ENCODE results near the gene RANBP10. TPM values are rescaled to one million over a fixed set of nuclear protein-coding genes. Genes with fewer than 3 reads are reported as not detected.

The RANBP10 gene
- total and polyA plus RNA-seq, 2 of the 13 experiments (the other 11 are each of a cell fraction or from before 2014, with no cell fraction given), result 9.2 to 22.7 TPM

GRCh38 chr16:67825906-67826305, 19.5 kb upstream of the RANBP10 start:
- no peak; the same call in 2 of the 3 replicates for ATAC-seq
- Histone ChIP-seq H3K27ac (ENCODE audit: extremely low read length, insufficient read depth, low read length) (no peak overlapping the region), H3K36me3 (replicated peaks in 1 of 2; ENCODE audit: control insufficient read depth in 1 of 2, insufficient read depth in 2 of 2, low read length in 2 of 2) (peaks cover 13 to 40% of the 10 kb centered on the region in 2 experiments), H3K9ac (ENCODE audit: insufficient read depth, low read depth, low read length) (no peak overlapping the region), H4K20me1 (ENCODE audit: insufficient read depth, low read length) (no peaks in the 10 kb centered on the region), H3K27me3 (ENCODE audit: control insufficient read depth in 1 of 2, insufficient read depth in 2 of 2, low read length in 2 of 2) (no peaks in the 10 kb centered on the region; a peak in 1 of 5 replicates), H3K4me2 (ENCODE audit: low read depth, low read length) (no peak overlapping the region), H3K79me2 (ENCODE audit: insufficient read depth, low read length) (no peaks in the 10 kb centered on the region), H3K4me3 (replicated peaks in 1 of 3; ENCODE audit: insufficient read depth in 1 of 3, low read depth in 2 of 3, low read length in 3 of 3) (no peak overlapping the region), H3K4me1 (ENCODE audit: insufficient read depth, low read length) (peaks cover 14% of the 10 kb centered on the region), H2AFZ (ENCODE audit: low read length) (no peak overlapping the region), H3K9me3 (ENCODE audit: low read length) (no peaks in the 10 kb centered on the region)
- TF ChIP-seq BRCA1 (CRISPR knock-in tag; IDR thresholded peaks at IDR 0.05), result no peak
- TF ChIP-seq AGO2 (optimal IDR thresholded peaks at IDR 0.05; ENCODE audit: low read depth, low read length), result peak; percentile 64
- no peak for DNase-seq (ENCODE audit: low spot score)
- BruUV-seq (replicated peaks), result no TSS peak
- no peak for FAIRE-seq
- WGBS (ENCODE audit: low lambda C conversion rate), result 97% methylated on average over 5 of the region's 14 CpGs
- CTCF ChIA-PET (ENCODE audit: low intra/inter-chr PET ratio, low total read pairs), result no interaction called here
- POLR2A ChIA-PET, result no interaction called here
- in situ Hi-C loops (cut with HindIII; ENCODE audit: extremely low pct_ligation_motif_present, low pct_unique_long_range_greater_than_20kb), result no loop called here
- intact Hi-C loops (cut with micrococcal nuclease; ENCODE audit: unreplicated experiment), result no loop called here

GRCh38 chr16:67825119-67825518, 18.8 kb upstream of the RANBP10 start:
- no peak for FAIRE-seq
- H2AFZ ChIP-seq (ENCODE audit: low read length), result no peak overlapping the region
- no peak for TF ChIP-seq ZNF512 (CRISPR knock-in tag; IDR thresholded peaks at IDR 0.05)
- TF ChIP-seq ZNF746 (CRISPR knock-in tag; IDR thresholded peaks at IDR 0.05), result no peak
- TF ChIP-seq ZNF260 (CRISPR knock-in tag; IDR thresholded peaks at IDR 0.05; ENCODE audit: borderline replicate concordance, low read depth), result no peak
- no peak for TF ChIP-seq ZBTB1 (CRISPR knock-in tag; IDR thresholded peaks at IDR 0.05; ENCODE audit: borderline replicate concordance)
- TF ChIP-seq EEA1 (CRISPR knock-in tag; IDR thresholded peaks at IDR 0.05; ENCODE audit: borderline replicate concordance), result 0 out of 2 replicates have a peak, but pooled peaks have one; percentile 45
- no peak for TF ChIP-seq NFIB (CRISPR knock-in tag; IDR thresholded peaks at IDR 0.05; ENCODE audit: borderline replicate concordance)
- no peak overlapping the region for H3K4me3 ChIP-seq (replicated peaks in 1 of 3; ENCODE audit: insufficient read depth in 1 of 3, low read depth in 2 of 3, low read length in 3 of 3)
- H3K4me2 ChIP-seq (ENCODE audit: low read depth, low read length), result no peak overlapping the region
- ChIA-PET POLR2A (no interaction called here), CTCF (ENCODE audit: low intra/inter-chr PET ratio, low total read pairs) (no interaction called here)
- intact Hi-C loops (cut with micrococcal nuclease; ENCODE audit: unreplicated experiment) (no loop called here), in situ Hi-C loops (cut with HindIII; ENCODE audit: extremely low pct_ligation_motif_present, low pct_unique_long_range_greater_than_20kb) (no loop called here)
- H3K27me3 ChIP-seq (ENCODE audit: control insufficient read depth in 1 of 2, insufficient read depth in 2 of 2, low read length in 2 of 2), result no peaks in the 10 kb centered on the region; a peak in 1 of 5 replicates
- H3K79me2 ChIP-seq (ENCODE audit: insufficient read depth, low read length), result no peaks in the 10 kb centered on the region
- 81% methylated on average over 8 of the region's 8 CpGs for WGBS (ENCODE audit: low lambda C conversion rate)
- no peak overlapping the region for H3K9ac ChIP-seq (ENCODE audit: insufficient read depth, low read depth, low read length)
- no peaks in the 10 kb centered on the region for H4K20me1 ChIP-seq (ENCODE audit: insufficient read depth, low read length)
- H3K27ac ChIP-seq (ENCODE audit: extremely low read length, insufficient read depth, low read length), result no peak overlapping the region
- no peak for DNase-seq (ENCODE audit: low spot score)
- peaks cover 9 to 32% of the 10 kb centered on the region in 2 experiments; a peak in 4 of 5 replicates for H3K36me3 ChIP-seq (replicated peaks in 1 of 2; ENCODE audit: control insufficient read depth in 1 of 2, insufficient read depth in 2 of 2, low read length in 2 of 2)
- no TSS peak for BruUV-seq (replicated peaks)
- ATAC-seq, result no peak; the same call in 1 of the 3 replicates
- H3K9me3 ChIP-seq (ENCODE audit: low read length), result no peaks in the 10 kb centered on the region
- peaks cover 16% of the 10 kb centered on the region for H3K4me1 ChIP-seq (ENCODE audit: insufficient read depth, low read length)

Data from HepG2 (cell line).